ENCODE measurements around the gene FIG4.

The FIG4 gene

GRCh38 chr6:109864050-109864449, 173.0 kb downstream of the FIG4 start:
- DNase-seq = no peak

GRCh38 chr6:109865968-109866367, 174.9 kb downstream of the FIG4 start:
- DNase-seq = no peak

GRCh38 chr6:109867009-109867969, 176.2 kb downstream of the FIG4 start:
- peak; percentile 21 for DNase-seq

GRCh38 chr6:109867970-109868358, 176.9 kb downstream of the FIG4 start:
- no peak for DNase-seq

- peak; percentile 38 for DNase-seq
These were observed 178.4 kb downstream of the FIG4 start for GRCh38 chr6:109869398-109870088.

GRCh38 chr6:109870089-109870410, 179.0 kb downstream of the FIG4 start:
- DNase-seq = peak; percentile 33

GRCh38 chr6:109872549-109872948, 181.5 kb downstream of the FIG4 start:
- no peak for DNase-seq

GRCh38 chr6:109872968-109873545, 182.0 kb downstream of the FIG4 start:
- no peak for DNase-seq

- DNase-seq = no peak
These were observed 183.0 kb downstream of the FIG4 start for GRCh38 chr6:109874086-109874485.

- DNase-seq = no peak
These were observed 183.5 kb downstream of the FIG4 start for GRCh38 chr6:109874621-109875020.

All from retina (tissue), 1 donor.